ENCODE measurements around the gene LPIN3. TPM values are rescaled to one million over a fixed set of nuclear protein-coding genes. Genes with fewer than 3 reads are reported as not detected.
"Not testable (repeated sequence)": the region's sequence is repeated elsewhere in the genome, so short reads cannot be mapped to it uniquely, and the experiment has no call there.

The LPIN3 gene, protein sequence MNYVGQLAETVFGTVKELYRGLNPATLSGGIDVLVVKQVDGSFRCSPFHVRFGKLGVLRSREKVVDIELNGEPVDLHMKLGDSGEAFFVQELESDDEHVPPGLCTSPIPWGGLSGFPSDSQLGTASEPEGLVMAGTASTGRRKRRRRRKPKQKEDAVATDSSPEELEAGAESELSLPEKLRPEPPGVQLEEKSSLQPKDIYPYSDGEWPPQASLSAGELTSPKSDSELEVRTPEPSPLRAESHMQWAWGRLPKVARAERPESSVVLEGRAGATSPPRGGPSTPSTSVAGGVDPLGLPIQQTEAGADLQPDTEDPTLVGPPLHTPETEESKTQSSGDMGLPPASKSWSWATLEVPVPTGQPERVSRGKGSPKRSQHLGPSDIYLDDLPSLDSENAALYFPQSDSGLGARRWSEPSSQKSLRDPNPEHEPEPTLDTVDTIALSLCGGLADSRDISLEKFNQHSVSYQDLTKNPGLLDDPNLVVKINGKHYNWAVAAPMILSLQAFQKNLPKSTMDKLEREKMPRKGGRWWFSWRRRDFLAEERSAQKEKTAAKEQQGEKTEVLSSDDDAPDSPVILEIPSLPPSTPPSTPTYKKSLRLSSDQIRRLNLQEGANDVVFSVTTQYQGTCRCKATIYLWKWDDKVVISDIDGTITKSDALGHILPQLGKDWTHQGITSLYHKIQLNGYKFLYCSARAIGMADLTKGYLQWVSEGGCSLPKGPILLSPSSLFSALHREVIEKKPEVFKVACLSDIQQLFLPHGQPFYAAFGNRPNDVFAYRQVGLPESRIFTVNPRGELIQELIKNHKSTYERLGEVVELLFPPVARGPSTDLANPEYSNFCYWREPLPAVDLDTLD
- 9.6 TPM for polyA plus RNA-seq (2013, experiment 1 of 2; ENCODE audit: insufficient read length)
- 8.9 TPM for polyA plus RNA-seq (2013, experiment 2 of 2; ENCODE audit: insufficient read length)

DNA sequence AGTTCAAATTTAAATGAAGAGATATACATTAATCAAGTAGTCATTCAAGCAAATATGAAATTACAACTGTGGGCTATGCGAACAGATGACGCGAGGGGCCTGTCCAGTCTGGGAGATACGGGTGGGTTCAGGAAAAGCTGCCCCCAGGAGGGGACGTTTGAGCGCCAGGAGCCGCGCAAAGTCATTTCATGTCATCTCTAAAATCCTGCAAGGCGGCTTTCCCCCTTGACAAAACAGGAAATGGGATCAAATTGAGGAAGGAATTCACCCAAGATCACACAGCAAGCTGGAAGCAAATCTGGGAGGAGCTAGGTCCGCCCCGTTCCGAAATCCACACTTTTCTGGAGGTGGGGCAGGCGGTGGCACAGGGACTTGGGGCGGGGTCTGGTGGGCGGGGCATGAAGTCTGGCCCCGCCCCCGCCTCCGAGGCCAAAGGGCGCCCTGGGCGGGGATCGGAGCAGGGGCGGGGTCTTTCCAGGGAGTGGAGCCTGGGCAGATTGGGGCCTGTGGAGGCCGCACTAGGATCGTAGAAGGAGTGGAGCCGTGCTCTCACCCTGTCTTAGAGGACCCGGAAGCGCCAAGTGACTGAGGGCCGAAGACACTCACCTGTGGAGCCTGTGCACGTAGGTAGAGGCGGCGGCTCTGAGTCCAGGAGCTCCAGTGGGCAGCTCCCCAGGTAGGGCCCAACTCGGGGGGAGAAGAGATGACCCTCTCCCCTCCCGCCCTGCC lies at the start of gene LPIN3:
TSS of gene LPIN3 (plus strand) at position 495 of the 729 bp plus-strand sequence. CDS start 4,983 bp downstream, outside the sequence.
- DNase-seq: peak; percentile 86

DNA sequence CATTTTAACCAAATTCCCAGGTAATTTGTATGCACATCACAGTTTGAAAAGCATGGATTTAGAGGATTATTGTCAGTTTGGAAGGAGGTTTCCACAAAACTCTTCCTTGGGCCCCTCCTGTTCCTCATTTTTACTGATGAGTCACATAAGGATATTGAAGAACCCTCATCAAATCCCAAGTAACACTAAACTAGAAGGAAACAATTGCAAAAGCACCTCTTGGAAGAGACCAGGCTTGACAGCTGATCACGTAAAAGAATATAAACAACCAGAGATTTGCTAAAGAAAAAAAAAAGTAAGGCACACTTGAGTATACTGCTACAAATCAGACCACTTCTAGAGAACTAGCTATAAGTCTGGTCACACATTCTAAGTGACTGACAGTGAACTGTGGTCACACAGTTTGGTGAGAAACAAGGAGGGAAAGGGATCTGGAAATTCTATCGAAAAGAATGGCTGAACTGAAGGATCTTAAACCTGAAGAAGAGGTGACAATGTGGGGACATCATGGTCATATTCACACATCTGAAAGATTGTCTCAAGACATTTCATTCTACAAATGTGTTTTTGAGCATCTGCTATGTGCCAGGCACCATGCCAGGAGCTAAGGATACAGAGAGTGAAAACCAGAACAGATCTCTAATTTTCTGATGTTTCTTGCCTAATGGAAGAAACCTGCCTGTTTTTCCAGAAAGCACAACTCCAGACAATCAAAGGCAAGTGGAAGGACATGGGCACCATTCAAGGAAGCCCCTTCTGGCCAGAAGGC lies 47.2 kb upstream of the LPIN3 start:
- peak; percentile 27 for DNase-seq

DNA sequence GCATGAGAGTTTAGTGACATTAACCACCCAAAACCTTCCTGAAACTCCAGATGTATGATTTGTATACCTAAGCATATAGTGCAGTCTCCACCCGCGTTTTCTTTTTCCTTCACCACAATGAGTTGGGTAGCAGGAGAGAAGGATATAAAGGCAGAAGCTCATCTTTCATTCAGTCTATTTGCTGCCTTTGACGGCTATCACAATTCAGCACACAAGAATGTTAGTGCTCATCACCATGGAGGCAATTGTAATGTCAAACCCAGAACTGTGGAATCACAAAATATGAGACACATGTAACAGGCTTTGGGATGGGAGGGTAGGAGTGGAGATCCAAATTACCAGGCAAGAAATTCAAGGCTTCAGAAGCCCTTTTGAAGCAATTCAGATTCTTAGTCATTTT lies 40.7 kb upstream of the LPIN3 start:
- peak; percentile 55 for DNase-seq

DNA sequence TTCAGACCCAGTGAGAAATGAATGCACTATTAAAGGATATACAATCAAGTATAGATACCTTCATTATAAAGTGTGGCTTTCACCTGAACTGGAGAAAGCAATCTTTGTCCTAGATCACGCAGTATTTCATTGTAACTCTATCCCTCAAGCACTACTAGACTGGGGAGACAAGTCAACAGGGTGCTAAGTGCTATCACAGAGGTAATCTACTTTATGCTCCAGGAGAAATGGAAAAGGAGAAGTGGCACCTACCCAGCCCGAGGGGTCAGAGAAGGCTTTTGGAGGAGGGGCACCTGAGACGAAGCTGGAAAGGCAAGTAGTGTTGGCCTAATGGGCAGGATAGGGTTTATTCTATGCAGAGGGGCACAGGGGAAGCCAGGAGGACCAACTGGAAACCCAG lies 40.2 kb upstream of the LPIN3 start:
- DNase-seq: no peak

DNA sequence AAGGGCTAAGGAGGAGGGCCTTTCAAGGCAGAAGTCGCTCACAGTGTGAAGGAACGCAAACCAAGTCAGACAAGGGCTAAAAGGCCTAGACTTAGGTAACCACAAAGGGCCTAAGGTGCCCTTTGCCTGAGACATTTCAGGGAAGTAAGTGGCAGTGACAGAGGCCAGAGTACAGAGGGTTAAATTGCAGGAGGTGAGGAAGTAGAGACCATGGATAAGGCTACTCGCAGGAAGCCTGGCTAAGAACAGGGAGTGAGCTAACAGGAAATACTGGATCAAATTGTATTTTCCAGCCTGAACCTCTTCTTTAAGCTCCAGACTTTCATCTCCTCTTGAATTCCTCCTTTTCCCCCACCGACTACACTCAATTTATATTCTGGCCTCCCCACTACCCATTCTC lies 39.7 kb upstream of the LPIN3 start:
- DNase-seq: no peak

DNA sequence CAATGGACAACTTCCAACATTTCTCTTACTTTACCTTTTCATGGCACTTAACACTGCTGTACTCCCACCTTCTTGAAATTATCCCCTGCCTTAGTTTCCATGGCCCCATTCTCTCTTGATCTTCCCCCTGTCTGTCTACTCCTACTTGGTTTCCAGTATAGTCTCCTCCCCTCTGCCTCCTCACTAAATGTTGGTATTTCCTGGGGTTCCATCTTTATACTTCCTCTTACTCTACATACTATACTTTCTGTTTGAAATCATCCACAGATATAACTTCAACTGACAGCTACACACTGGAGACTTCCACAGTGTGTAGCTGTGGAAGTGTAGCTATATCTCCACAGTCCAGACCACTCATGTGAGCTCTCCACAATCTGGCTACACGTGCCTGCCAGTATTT lies 36.6 kb upstream of the LPIN3 start:
- no peak for DNase-seq

DNA sequence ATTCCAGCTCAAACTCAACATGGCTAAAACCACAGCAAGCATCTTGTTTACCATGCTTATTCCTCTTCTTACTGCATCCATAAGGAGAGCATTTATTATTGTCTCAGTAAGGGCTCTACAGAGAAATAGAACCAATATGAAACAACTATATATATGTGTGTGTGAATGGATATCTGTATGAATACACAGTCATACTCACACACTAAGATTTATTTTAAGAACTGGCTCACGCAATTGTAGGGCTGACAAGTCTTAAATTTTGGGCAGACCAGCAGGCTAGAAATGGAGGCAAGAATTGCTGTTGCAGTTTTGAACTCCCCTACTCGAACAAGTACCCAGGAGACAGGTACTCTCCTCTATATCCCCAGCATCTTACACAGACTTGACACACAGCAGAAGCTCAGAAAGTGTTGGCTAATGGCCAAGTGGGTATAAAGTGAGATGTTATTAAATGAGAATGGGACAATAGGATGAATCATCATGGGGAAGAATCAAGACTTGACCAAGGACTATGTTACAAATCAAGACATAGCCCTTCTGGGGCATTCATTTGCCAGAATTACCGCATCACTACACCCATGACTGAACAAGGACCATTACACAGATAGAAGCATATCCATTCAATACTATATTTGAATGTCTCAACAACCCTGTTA lies 36.1 kb upstream of the LPIN3 start:
- no peak for DNase-seq

DNA sequence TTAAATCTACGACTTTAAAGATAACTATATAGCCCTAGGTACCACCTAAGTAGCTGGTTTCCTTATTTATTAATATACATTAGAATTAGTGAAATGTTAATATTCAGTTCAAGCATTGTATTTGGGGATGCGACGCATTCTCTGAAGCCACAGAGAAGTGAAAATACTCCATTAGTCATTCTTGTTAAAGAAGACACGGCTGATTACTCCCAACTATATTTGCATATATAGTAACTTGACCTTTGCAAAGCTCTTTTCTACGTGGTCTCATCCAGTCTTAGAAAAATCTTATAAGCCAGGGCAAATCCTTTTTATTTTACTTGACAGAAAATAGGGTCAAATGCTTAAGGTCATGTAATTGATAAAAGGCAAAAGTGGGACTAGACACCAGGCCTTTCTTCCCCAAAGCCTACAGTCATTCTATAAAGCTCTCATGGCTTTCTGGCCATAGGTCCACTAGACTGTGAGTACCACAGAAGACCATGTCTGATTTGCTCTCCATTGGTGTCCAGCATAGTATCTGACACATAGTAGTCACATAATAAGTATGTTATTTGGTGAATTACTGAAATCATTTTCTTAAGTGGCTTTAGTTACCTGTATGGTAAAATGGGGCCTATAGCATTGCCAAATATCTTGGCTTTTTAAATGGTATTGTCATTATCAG lies 34.4 kb upstream of the LPIN3 start:
- no peak for DNase-seq

DNA sequence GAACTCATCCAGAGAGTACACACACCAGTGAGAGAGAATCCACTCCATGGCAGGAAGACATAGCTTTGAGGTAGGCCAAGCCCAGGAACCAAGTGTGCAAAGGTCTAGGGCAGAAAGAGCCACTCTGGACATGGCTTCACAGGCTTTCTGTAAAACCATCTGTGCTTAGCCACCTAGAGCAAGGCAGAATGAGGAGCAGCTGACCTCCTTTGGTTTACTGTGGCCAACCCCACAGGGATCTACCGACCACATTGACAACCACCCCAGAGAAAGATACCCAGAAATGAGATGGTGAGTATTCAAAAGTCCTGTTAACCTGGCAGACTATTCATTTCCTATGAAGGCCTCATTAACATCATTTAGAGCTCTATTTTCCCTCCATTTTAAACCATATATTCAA lies 33.6 kb upstream of the LPIN3 start:
- no peak for DNase-seq

DNA sequence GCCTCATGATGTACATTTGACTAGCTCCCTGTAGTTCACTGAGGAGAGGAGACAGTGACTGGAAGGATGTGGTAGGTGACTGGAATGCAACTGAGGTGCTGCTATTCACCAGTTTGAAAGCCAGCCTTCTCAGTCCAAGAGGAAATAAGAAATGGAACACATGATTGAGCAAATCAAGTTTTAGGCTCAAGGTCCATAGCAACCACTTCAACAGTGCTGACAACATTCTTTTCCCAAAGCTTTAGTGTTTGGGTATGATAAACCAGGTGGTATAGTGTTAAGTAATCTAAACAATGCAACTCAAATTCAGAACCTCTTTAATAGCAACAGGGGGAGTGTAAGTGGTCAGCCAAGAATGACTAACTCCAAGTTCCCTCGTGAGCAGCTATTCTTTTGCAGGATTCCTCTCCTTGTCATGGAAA lies 32.3 kb upstream of the LPIN3 start:
- DNase-seq: peak; percentile 58

DNA sequence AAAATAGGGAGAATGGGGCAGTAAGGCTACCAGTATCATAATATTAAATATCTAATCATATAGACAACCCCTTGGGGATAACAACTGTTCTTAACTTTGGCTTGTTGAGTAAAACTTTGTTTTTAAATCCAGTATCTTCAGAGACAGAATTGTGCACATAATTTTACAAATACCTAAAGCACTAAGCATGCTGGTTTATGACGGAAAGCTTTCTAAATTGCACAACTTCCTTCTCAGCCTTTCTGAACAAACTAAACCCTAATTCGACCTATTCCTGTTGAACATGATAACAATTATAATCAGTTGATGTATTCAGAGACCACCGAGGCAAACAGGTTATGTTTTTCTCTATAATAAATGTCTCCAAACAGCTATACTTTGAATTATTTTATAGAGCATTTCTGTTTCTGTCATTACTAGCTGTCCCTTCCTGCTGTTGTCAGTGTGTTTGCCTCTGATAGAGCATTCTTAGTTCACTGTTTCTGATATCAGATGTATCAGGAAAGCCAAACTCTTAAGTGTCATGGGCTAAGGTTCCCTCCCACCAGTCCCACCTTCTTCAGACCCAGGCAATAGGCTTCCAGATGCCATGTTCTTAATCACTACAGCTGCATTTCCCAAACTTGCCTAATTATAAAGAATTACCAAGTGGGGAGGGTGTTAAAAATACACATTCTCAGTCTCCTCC lies 31.8 kb upstream of the LPIN3 start:
- DNase-seq: peak; percentile 17

DNA sequence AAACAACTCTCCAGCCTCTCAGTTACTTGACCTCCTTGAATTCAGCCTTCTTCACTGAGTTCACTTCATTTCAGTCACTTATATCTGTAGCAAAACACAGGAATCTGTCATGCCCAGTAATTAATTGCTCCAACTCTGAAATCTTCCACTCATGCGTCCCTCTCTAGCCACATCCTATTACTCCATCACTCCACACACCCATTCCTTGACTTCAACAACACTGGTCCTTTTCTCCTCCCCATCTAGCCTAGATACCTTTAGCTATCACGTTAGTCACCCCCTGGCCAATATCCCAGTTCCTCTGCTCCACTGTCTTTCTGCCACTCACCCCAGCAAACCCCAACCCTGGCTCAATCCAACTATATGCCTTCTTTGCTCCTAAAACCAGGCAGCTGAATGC lies 30.8 kb upstream of the LPIN3 start:
- DNase-seq: peak; percentile 84

DNA sequence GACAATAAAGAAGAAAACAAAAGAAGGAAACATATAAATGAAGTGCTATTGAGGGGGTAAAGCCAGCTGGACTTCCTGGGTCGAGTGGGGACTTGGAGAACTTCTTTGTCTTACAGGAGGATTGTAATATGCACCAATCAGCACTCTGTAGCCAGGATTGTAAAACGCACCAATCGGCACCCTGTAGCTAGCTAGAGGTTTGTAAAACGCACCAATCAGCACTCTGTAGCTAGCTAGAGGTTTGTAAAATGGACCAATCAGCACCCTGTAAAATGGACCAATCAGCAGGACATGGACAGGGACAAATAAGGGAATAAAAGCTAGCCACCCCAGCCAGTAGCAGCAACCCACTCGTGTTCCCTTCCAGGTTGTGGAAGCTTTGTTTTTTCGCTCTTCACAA lies 28.6 kb upstream of the LPIN3 start:
- DNase-seq: not testable (repeated sequence)

DNA sequence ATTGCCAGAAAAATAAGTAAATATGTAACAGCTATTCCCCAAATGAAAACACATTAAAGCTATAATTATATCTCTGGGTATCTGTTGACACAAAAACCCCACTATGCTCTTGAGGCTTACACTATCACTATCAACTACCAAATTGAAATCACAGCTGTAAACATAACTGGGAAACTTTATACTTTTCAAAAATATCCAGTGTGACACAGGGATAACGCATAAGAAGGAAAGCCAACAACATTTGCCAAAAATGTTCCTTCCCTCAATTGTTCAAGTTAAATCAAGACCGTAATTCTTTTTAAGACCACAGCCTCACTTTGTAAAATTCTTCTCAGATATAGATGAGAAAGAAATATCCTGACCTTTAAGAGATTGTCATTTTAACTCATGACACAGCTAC lies 26.2 kb upstream of the LPIN3 start:
- no peak for DNase-seq

DNA sequence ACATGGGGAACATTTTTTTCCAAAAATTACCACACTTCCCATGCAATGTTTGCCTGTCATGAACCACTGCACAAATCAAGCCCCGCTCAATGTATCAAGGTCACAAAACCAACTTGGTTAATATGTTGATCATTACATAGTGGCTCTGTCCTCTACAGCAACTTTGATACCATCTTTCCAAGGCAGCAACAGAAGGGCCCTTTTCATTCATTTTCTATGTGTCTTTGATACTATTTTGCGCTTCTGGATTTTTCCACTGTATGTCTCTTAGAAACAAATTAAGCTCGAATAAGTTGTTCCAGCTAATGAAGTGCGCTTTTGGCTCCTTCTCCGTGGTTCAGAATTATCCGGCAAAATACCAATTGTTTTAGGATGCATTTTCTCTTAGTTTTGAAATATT lies 24.6 kb upstream of the LPIN3 start:
- DNase-seq: no peak

DNA sequence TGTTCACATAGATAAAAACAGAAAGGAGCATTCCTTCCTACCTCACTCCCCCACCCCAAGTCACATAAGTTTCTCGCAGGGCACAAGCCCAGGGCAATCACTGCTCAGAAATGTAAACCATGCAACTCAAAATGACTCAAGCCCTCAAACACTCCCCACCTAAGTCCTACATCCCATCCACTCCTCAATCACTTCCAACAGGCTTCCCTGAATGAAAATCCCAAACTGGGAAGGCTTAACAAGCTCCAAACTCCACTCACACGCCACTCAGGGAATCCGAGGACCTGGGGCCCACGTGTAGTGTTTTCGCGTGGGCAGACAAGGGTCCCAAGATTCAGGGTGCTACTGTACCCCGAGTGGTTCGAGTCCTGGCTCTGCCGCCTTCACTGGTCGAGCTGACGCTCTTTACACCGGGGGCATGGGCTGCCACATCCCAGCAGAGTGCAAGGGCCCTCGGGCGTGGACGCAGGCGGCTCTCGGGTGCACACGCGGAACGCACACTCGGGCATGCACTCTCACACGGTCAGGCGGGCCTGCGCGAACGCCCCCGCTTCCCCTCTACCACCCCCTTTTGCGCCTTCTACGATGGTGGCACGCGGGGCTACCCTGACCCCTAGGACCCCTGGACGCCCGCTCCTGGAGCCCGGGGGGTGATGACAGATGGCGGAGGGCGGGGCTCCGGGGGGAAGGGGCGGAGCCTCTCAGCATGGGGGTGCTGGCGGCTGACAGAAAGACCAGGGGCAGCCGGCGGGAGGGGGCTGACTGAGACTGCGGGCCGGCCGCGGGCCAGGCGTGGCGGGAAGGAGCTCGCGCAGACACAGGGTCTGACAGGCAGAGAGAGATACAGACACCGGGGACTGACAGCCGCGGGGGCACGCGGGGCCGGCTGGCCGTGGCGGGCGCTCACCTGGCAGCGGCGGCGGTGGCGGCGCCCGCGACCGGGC lies 23.7 kb upstream of the LPIN3 start:
- peak; percentile 93 for DNase-seq

DNA sequence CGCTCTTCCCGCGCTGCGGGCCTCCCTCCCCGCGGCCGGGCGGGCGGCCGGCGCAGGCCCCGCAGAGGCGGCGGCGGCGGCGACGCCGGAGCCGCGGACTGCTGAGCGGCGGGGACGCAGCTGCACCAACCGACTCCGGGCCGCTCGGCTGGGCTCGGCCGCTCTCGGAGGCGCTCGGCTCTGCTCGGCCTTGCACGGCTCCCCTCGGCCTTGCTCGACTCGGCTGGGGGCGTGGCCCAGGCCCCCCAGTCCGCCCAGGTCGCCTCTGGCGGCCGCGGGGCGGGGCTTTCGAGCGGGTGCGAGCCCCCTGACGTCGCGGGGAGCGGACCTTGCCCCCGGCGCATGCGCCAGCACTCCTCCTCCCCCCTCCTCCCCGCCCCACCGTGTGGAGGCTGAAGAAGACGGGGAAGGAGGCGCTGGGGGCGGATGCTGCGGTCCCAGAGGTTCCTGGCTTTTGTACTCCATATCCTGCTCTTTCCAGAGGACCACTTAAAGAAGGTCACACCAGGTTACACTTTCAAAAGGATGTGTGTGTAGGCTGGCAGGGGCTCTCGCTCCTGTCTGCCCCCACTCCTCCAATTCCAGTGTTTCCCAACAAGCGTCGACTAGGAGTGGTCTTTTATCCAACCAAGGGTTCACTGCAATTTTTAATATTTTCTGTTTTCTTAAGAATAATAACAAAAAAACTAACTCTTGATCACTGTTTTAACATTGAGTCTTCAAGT lies 22.9 kb upstream of the LPIN3 start, which contains the start of gene ZHX3:
TSS of gene ZHX3 (minus strand) at position 186 of the 725 bp plus-strand sequence. CDS start 112,815 bp downstream, outside the sequence.
- peak; percentile 97 for DNase-seq

DNA sequence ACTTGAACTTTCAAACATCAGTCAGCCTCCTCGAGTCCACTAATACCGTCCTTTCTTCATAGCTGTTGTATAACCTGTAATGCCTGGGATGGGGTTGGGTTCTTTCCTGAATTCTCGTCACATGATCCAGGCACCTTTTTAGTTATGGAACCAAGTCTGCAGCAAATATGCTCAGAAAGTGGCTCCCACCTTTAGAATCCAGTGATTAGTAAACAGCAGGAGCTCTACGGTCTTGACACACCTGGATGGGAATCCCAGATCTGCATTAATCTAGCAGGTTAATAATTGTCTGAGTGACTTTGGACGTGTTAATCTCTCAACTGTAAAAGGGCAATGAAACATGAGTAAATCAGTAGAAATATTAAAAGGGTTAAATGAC lies 22.4 kb upstream of the LPIN3 start:
- DNase-seq: no peak

Data from fibroblast of skin of abdomen (primary cell).